GM21737 (cell line): ENCODE measurements around the gene LYL1.

Experiments used
- ATAC-seq: cut with Tn5 transposase; IDR thresholded peaks from one replicate; pipeline ENCODE4 v1.9.1; 2021; ENCODE audit warnings: mild to moderate bottlenecking, moderate library complexity; ENCODE audit not compliant: unreplicated experiment

LYL1 gene

GRCh38 chr19:13110099-13110610 is 7.5 kb upstream of the LYL1 start:
- ATAC-seq: no peak

GRCh38 chr19:13109361-13110098 is 6.9 kb upstream of the LYL1 start:
- ATAC-seq: no peak

- no peak for ATAC-seq
Measured at GRCh38 chr19:13104848-13105711, 2.4 kb upstream of the LYL1 start.

GRCh38 chr19:13104360-13104847 is 1.7 kb upstream of the LYL1 start:
- peak; percentile 34 for ATAC-seq

- ATAC-seq: no peak
Measured at GRCh38 chr19:13103581-13104359, 1.1 kb upstream of the LYL1 start.

- ATAC-seq: no peak
Measured at GRCh38 chr19:13102416-13102665, 317 bp downstream of the LYL1 start.

GRCh38 chr19:13101590-13102415 is 855 bp downstream of the LYL1 start:
- ATAC-seq: no peak

- no peak for ATAC-seq
Measured at GRCh38 chr19:13100841-13101589, 1.6 kb downstream of the LYL1 start.

GRCh38 chr19:13100031-13100588 is 2.5 kb downstream of the LYL1 start:
- no peak for ATAC-seq

- ATAC-seq: no peak
Measured at GRCh38 chr19:13099073-13099999, 3.3 kb downstream of the LYL1 start.

GRCh38 chr19:13098277-13099072 is 4.2 kb downstream of the LYL1 start:
- ATAC-seq: no peak

GRCh38 chr19:13097463-13098258 is 5.0 kb downstream of the LYL1 start:
- no peak for ATAC-seq

GRCh38 chr19:13097033-13097462 is 5.6 kb downstream of the LYL1 start:
- no peak for ATAC-seq

- ATAC-seq: no peak
Measured at GRCh38 chr19:13095934-13096927, 6.4 kb downstream of the LYL1 start.

- ATAC-seq: no peak
Measured at GRCh38 chr19:13095393-13095784, 7.3 kb downstream of the LYL1 start.
